Karpas-422 (cell line): ENCODE data around the gene B4GALNT3. TPM values are rescaled to one million over a fixed set of nuclear protein-coding genes. Genes with fewer than 3 reads are reported as not detected.

Experiments used
- DNase-seq: peaks from one replicate; pipeline ENCODE4 v3.0.0-alpha.2; 2015
- H2AFZ ChIP-seq: fragments of 200-600 bp; sonication (generic); 2 replicates; pipeline ENCODE4 v1.6.1; 2014; ENCODE audit warnings: antibody characterized with exemption, low read length, mixed read lengths
- H3K27ac ChIP-seq: fragments of 200-600 bp; sonication (generic); 2 replicates; pipeline ENCODE4 v1.5.1; 2014; ENCODE audit warnings: mild to moderate bottlenecking, low read length, moderate library complexity
- H3K27me3 ChIP-seq: fragments of 200-600 bp; sonication (generic); 2 replicates; pipeline ENCODE4 v1.6.1; 2014; ENCODE audit warnings: low read length, mixed read lengths
- H3K36me3 ChIP-seq: fragments of 200-600 bp; sonication (generic); 2 replicates; pipeline ENCODE4 v1.6.1; 2014; ENCODE audit warnings: low read length, mixed read lengths; ENCODE audit not compliant: insufficient read depth
- H3K4me1 ChIP-seq: fragments of 200-600 bp; sonication (generic); 2 replicates; pipeline ENCODE4 v1.6.1; 2014; ENCODE audit warnings: mild to moderate bottlenecking, low read length, mixed read lengths
- H3K4me2 ChIP-seq: fragments of 200-600 bp; sonication (generic); 2 replicates; pipeline ENCODE4 v1.6.1; 2014; ENCODE audit warnings: low read length, low read depth, mild to moderate bottlenecking; ENCODE audit not compliant: poor library complexity, severe bottlenecking
- H3K4me3 ChIP-seq: fragments of 200-600 bp; sonication (generic); 2 replicates; pipeline ENCODE4 v1.5.1; 2014; ENCODE audit warnings: mild to moderate bottlenecking, antibody characterized with exemption, low read length, mixed read lengths
- H3K79me2 ChIP-seq: fragments of 200-600 bp; sonication (generic); 2 replicates; pipeline ENCODE4 v1.6.1; 2014; ENCODE audit warnings: mild to moderate bottlenecking, low read length, mixed read lengths
- H3K9ac ChIP-seq: fragments of 200-600 bp; sonication (generic); 2 replicates; pipeline ENCODE4 v1.6.0; 2014; ENCODE audit warnings: low read length
- H3K9me2 ChIP-seq: fragments of 200-600 bp; sonication (generic), shearing (Covaris generic); replicated peaks from 2 replicates; pipeline ENCODE4 v1.6.0; 2014; ENCODE audit warnings: mild to moderate bottlenecking, low read length, moderate library complexity; ENCODE audit not compliant: insufficient read depth
- H3K9me3 ChIP-seq: fragments of 300-700, 200-600 bp; sonication (generic); 2 replicates; pipeline ENCODE4 v1.6.1; 2014; ENCODE audit warnings: low read length, mixed read lengths
- H4K20me1 ChIP-seq: fragments of 200-600 bp; sonication (generic); 2 replicates; pipeline ENCODE4 v1.6.1; 2014; ENCODE audit warnings: mild to moderate bottlenecking, antibody characterized with exemption, low read length, low read depth; ENCODE audit not compliant: insufficient read depth
- total RNA-seq: library from RNA; depleted of rRNA; stranded (reverse); fragments of >200 nt; shearing (Covaris generic); gene quantifications from 2 replicates; pipeline ENCODE4 v1.2.3, GENCODE V29; 2014; ENCODE audit warnings: low replicate concordance

B4GALNT3 gene
- total RNA-seq, 1 experiment from 2014 or later, result 0.30 TPM

DNA sequence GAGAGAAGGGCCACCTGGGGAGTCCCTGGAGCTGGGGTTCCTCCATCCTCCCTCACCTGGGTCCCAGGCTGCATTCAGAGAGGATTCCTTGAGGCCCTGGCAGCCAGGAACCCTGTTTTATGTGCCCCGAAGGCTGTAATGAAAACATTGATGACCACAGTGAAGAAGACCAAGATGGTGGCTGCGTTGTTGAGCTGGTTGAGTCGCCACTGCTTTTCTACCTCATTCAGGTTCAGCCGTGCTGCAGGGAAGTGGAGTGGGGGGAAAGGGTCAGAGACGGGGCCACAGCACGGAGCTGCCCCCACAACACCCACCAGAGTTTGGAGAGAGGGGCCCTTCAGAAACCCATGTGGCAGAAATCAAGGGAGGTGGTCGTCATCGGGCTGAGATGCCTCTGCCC lies 105.4 kb downstream of the B4GALNT3 start:
- H3K36me3 ChIP-seq, result no peaks in the 10 kb centered on the region
- peaks cover 22% of the 10 kb centered on the region for H3K4me1 ChIP-seq
- no peak overlapping the region for H3K4me2 ChIP-seq
- no peak overlapping the region for H3K27ac ChIP-seq
- no peak overlapping the region for H3K4me3 ChIP-seq
- H3K9me3 ChIP-seq, result no peaks in the 10 kb centered on the region
- no peak overlapping the region for H3K9ac ChIP-seq
- no peaks in the 10 kb centered on the region for H3K27me3 ChIP-seq
- no peaks in the 10 kb centered on the region for H3K9me2 ChIP-seq
- H4K20me1 ChIP-seq, result no peaks in the 10 kb centered on the region
- no peak for DNase-seq
- H2AFZ ChIP-seq, result no peak overlapping the region
- no peaks in the 10 kb centered on the region for H3K79me2 ChIP-seq

DNA sequence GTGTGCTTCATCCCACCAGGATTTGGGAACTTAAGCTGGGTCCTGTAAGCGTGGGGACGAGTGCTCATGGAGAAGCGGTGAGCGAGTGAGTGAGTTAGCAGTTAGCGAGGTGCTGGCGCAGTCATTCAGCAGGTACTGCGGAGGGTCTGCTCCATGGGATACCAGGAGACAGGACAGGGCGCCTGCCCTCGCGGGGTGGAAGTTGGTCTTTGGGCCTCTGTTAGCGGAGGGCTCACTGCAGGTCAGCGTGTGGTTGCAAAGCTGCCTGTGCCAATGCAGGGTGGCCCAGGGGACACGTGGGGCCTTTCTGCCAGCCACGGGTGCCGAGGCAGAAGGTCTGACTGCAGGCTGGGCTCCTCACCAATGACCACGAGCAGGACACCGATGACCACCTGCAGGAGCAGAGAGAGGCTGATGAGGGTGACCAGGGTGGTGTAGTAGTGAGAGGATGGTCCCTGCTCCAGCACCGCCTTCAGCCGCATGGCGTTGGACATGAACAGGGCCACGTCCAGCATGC lies 105.9 kb downstream of the B4GALNT3 start:
- H3K27ac ChIP-seq, result no peak overlapping the region
- no peaks in the 10 kb centered on the region for H3K9me2 ChIP-seq
- no peak overlapping the region for H3K4me3 ChIP-seq
- H3K36me3 ChIP-seq, result no peaks in the 10 kb centered on the region
- peaks cover 21% of the 10 kb centered on the region for H3K4me1 ChIP-seq
- H4K20me1 ChIP-seq, result no peaks in the 10 kb centered on the region
- no peaks in the 10 kb centered on the region for H3K27me3 ChIP-seq
- no peak overlapping the region for H3K4me2 ChIP-seq
- H3K9ac ChIP-seq, result no peak overlapping the region
- no peak for DNase-seq
- H2AFZ ChIP-seq, result no peak overlapping the region
- H3K9me3 ChIP-seq, result no peaks in the 10 kb centered on the region
- no peaks in the 10 kb centered on the region for H3K79me2 ChIP-seq

DNA sequence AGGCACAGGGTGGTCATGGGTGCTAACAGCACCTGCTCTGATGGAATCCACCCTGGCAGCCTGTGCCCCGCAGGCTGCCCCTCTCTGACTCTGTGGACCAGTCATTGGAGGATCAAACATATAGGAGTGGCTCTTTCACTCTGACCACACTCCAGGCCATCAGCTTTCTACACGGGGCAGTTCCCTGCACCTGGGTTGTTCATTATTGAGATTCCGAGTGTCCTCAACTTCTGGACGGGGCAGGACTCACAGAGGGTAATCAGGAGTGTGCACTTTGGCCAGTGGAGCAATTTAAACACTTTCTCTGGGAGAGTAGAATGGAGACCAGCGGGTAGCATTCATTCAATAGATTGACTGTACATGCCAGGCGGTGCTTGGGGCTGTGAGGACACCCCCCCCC lies 108.7 kb downstream of the B4GALNT3 start:
- Histone ChIP-seq H3K9me3 (no peaks in the 10 kb centered on the region), H3K27ac (no peak overlapping the region), H3K27me3 (no peaks in the 10 kb centered on the region), H3K9me2 (no peaks in the 10 kb centered on the region), H3K4me2 (no peak overlapping the region), H3K4me3 (no peak overlapping the region), H3K4me1 (peaks cover 16% of the 10 kb centered on the region), H3K36me3 (no peaks in the 10 kb centered on the region), H3K79me2 (no peaks in the 10 kb centered on the region), H3K9ac (peak overlapping the region; percentile 31; the same call in 1 of the 2 replicates), H2AFZ (no peak overlapping the region), H4K20me1 (no peaks in the 10 kb centered on the region)
- DNase-seq, result no peak

DNA sequence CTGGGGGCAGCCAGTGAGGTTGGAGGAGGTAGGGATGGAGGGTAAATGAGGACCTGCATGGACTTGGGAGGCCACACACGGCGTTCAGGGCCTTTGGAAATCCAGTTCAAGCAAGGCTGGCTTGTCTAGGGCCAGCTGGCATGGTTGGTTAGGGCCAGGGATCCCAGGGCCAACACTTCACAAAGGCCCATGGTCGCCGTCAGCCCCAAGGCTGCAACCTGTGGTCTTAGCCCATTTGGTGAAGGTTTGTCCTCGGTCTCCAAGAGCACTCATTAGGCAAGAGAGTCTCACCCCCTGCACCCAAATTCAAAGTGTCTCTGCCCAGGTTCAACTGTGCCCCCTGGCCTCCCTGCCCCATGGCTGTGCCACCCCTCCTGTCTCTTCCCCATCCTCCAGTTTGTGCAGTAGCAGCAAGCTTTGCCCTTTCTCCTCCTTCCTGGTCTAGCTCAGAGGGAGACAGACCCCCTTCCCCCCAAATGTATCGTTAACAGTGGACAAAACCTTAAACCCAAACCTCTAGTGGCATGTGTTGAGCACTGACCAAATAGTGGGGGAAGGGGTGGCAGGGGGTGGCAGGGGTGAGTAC lies 109.4 kb downstream of the B4GALNT3 start:
- DNase-seq, result no peak
- Histone ChIP-seq H3K4me2 (peak overlapping the region; percentile 93), H2AFZ (peak overlapping the region; percentile 80; the same call in 1 of the 2 replicates), H3K36me3 (no peaks in the 10 kb centered on the region), H3K4me1 (peaks cover 16% of the 10 kb centered on the region), H3K27ac (no peak overlapping the region), H3K9me2 (no peaks in the 10 kb centered on the region), H3K4me3 (peak overlapping the region; percentile 80; the same call in 1 of the 2 replicates), H3K9ac (0 out of 2 replicates have a peak overlapping the region, but pooled peaks have one; percentile 67), H3K79me2 (no peaks in the 10 kb centered on the region), H4K20me1 (no peaks in the 10 kb centered on the region), H3K9me3 (no peaks in the 10 kb centered on the region), H3K27me3 (no peaks in the 10 kb centered on the region)

DNA sequence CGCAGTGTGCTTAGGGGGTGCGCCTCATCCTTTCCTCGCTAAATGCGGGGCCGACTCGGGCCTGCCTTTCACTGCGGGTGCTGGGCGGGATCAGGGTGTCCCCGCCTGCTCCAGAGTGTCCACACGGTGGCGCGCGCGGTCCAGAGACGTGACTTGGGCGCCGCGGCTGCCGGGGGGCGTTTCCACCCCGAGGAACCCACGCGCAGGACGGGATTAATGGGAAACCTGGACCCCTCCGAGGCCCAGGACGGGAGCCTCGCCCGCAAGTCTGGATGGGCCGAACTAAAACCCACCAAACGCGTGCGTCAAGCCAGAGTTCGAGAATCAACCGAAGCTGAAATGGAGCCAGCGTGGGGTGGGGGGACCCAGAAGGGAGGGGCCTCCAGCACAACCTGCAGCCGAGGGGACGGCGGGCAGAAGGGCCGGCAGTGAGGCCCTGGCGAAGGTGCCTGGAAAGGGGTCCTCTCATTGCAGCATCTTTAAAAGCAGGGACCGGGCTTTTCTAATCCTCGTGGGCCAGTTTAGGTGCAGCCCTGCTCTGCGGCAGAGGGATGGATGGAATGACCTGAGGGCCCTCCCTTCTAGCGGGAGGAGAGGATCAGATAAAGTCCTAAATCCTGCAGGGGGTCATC lies 110.2 kb downstream of the B4GALNT3 start:
- Histone ChIP-seq H3K27ac (no peak overlapping the region), H2AFZ (peak overlapping the region; percentile 80), H3K4me3 (peak overlapping the region; percentile 80), H3K9ac (peak overlapping the region; percentile 67), H3K4me1 (peaks cover 20% of the 10 kb centered on the region), H4K20me1 (no peaks in the 10 kb centered on the region), H3K36me3 (no peaks in the 10 kb centered on the region), H3K79me2 (no peaks in the 10 kb centered on the region), H3K27me3 (no peaks in the 10 kb centered on the region), H3K4me2 (peak overlapping the region; percentile 93), H3K9me3 (no peaks in the 10 kb centered on the region), H3K9me2 (no peaks in the 10 kb centered on the region)
- peak; percentile 92 for DNase-seq

DNA sequence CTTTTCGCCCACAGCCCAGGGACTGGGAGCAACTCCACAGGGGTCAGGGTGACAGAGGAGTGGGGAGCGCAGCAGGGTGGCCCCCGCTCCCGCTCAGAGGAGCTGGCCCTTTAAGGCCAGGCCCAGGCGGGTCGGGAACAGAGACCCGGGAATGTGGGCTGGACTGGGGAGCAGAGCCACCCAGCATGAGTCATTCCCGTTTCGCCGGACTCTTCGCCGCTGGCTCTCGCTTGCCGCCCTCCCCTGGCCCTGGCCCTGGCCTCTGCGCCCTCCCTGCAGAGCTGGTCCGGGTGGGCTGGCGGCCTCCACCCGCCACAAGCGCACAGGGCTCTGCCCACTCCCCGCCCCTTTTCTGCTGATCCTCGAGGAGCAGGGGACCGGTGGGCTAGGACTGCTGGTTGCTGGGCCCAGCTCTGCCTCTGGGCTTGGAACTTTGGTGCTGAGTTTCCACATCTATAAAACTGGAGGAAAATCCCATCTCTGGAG lies 110.7 kb downstream of the B4GALNT3 start:
- H3K79me2 ChIP-seq, result no peaks in the 10 kb centered on the region
- no peaks in the 10 kb centered on the region for H3K36me3 ChIP-seq
- no peaks in the 10 kb centered on the region for H3K9me3 ChIP-seq
- H2AFZ ChIP-seq, result no peak overlapping the region
- H3K27me3 ChIP-seq, result no peaks in the 10 kb centered on the region
- H3K4me1 ChIP-seq, result peaks cover 26% of the 10 kb centered on the region
- no peaks in the 10 kb centered on the region for H4K20me1 ChIP-seq
- H3K4me2 ChIP-seq, result peak overlapping the region; percentile 93
- peak overlapping the region; percentile 80; the same call in 1 of the 2 replicates for H3K4me3 ChIP-seq
- H3K27ac ChIP-seq, result no peak overlapping the region
- no peak for DNase-seq
- H3K9ac ChIP-seq, result peak overlapping the region; percentile 67; the same call in 1 of the 2 replicates
- H3K9me2 ChIP-seq, result no peaks in the 10 kb centered on the region

DNA sequence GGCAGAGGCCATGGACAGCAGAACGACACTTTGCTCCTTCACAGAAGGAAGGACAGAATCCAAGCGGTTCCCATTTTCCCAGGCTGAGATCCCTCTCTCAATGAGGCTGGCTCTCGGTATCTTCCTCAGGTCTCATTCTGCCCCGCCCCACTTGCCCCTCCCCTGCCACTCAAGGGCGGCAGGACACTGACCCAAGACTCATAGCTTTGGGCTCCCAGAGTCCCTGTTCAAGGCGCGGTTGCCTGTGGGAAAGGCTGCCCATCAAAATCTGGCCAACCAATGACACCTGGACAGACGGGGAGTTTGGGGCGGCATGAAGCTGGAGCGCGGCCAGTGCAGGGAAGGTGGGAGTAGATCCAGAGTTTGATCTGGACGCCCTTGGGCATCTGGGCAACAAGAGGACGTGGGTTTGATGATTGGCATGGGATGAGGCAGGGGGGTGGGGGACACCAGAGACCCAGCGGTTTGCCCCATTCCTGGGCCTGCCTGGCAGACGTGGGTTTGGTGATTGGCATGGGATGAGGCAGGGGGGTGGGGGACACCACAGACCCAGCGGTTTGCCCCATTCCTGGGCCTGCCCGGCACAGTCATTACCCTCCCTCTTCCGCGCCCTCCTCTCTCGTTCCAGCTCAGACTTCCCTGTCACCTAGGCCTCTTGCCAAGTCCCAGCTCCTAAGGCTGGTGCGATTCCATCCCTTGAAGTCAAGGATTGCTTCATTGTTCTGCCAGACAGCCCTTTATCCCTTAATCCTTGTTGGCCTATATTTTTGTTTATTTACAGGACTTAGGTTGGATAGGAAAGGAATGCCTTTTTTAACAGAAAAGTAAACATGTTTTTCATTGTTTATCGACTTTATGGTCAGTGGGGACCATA lies 111.4 kb downstream of the B4GALNT3 start:
- no peak overlapping the region for H2AFZ ChIP-seq
- H3K4me1 ChIP-seq, result peaks cover 33% of the 10 kb centered on the region
- no peaks in the 10 kb centered on the region for H3K79me2 ChIP-seq
- no peak overlapping the region for H3K4me2 ChIP-seq
- no peak overlapping the region for H3K9ac ChIP-seq
- no peak for DNase-seq
- H3K9me2 ChIP-seq, result no peaks in the 10 kb centered on the region
- no peaks in the 10 kb centered on the region for H3K27me3 ChIP-seq
- no peak overlapping the region for H3K27ac ChIP-seq
- H3K4me3 ChIP-seq, result no peak overlapping the region
- H4K20me1 ChIP-seq, result no peaks in the 10 kb centered on the region
- H3K9me3 ChIP-seq, result no peaks in the 10 kb centered on the region
- H3K36me3 ChIP-seq, result no peaks in the 10 kb centered on the region
